ENCODE measurements around the gene SERPINB7. TPM values are rescaled to one million over a fixed set of nuclear protein-coding genes. Genes with fewer than 3 reads are reported as not detected.

Gene SERPINB7
- total RNA-seq, 1 experiment from 2014 or later = not detected

GRCh38 chr18:63795606-63796005, 20.4 kb downstream of the SERPINB7 start:
- Mint-ChIP-seq H3K27me3 (ENCODE audit: low read depth) (no peaks in the 10 kb centered on the region), H3K4me3 (no peak overlapping the region), H3K36me3 (ENCODE audit: insufficient read depth in 1 of 3, low read depth in 3 of 3) (no peaks in the 10 kb centered on the region), H3K27ac (no peak overlapping the region; a peak in 1 of 7 replicates), H3K4me1 (peaks cover 0 to 6% of the 10 kb centered on the region in 2 experiments; a peak in 1 of 4 replicates), H3K9me3 (no peaks in the 10 kb centered on the region)
- Histone ChIP-seq H2BK15ac (ENCODE audit: low read depth, low read length) (no peak overlapping the region), H3K79me1 (ENCODE audit: insufficient read depth, low read depth, low read length, poor library complexity, severe bottlenecking) (no peaks in the 10 kb centered on the region), H3K23ac (ENCODE audit: insufficient read length, low read depth, low read length) (no peak overlapping the region), H3K79me2 (ENCODE audit: insufficient read depth, low read length) (no peaks in the 10 kb centered on the region), H2BK120ac (ENCODE audit: low read depth, low read length, poor library complexity, severe bottlenecking) (no peak overlapping the region), H3K4me1 (ENCODE audit: insufficient read depth, low read length) (no peaks in the 10 kb centered on the region), H3K27me3 (ENCODE audit: insufficient read depth, low read length) (no peaks in the 10 kb centered on the region), H3K9me3 (ENCODE audit: control insufficient read depth, low read depth, low read length) (no peaks in the 10 kb centered on the region), H3T11ph (ENCODE audit: low read length) (no peak overlapping the region), H3K4ac (ENCODE audit: low read depth, low read length) (no peak overlapping the region), H3K9ac (ENCODE audit: extremely low read depth, insufficient read length, low read length) (no peak overlapping the region), H3K14ac (ENCODE audit: insufficient read depth, low read length) (no peak overlapping the region), H3K18ac (ENCODE audit: insufficient read length, low read depth, low read length) (no peak overlapping the region), H3K56ac (ENCODE audit: insufficient read length, low read depth, low read length) (no peak overlapping the region), H2BK12ac (ENCODE audit: insufficient read length, low read depth, low read length) (no peak overlapping the region), H2BK5ac (ENCODE audit: insufficient read length, low read length) (no peak overlapping the region), H2AK5ac (ENCODE audit: insufficient read length, low read length) (no peak overlapping the region), H2BK20ac (ENCODE audit: low read depth, low read length, poor library complexity, severe bottlenecking) (no peak overlapping the region), H4K8ac (replicated peaks; ENCODE audit: insufficient read length, low read depth, low read length) (no peak overlapping the region), H3K23me2 (ENCODE audit: insufficient read length, low read depth, low read length, poor library complexity, severe bottlenecking) (no peaks in the 10 kb centered on the region), H2AFZ (ENCODE audit: low read length) (no peak overlapping the region), H3K4me2 (ENCODE audit: insufficient read depth, insufficient read length, low read length) (no peak overlapping the region), H4K20me1 (ENCODE audit: control insufficient read depth, insufficient read depth, insufficient read length) (no peaks in the 10 kb centered on the region), H3K27ac (ENCODE audit: insufficient read length, low read depth, low read length) (no peak overlapping the region), H4K5ac (ENCODE audit: insufficient read length, low read depth, low read length) (no peak overlapping the region), H4K91ac (ENCODE audit: insufficient read length, low read depth, low read length) (no peak overlapping the region)
- no CpG with 5 or more reads among the region's 4 CpGs for WGBS (ENCODE audit: extremely low coverage, insufficient read length, low lambda C conversion rate)
- DNase-seq = no peak
- TF ChIP-seq, protein P1, sequence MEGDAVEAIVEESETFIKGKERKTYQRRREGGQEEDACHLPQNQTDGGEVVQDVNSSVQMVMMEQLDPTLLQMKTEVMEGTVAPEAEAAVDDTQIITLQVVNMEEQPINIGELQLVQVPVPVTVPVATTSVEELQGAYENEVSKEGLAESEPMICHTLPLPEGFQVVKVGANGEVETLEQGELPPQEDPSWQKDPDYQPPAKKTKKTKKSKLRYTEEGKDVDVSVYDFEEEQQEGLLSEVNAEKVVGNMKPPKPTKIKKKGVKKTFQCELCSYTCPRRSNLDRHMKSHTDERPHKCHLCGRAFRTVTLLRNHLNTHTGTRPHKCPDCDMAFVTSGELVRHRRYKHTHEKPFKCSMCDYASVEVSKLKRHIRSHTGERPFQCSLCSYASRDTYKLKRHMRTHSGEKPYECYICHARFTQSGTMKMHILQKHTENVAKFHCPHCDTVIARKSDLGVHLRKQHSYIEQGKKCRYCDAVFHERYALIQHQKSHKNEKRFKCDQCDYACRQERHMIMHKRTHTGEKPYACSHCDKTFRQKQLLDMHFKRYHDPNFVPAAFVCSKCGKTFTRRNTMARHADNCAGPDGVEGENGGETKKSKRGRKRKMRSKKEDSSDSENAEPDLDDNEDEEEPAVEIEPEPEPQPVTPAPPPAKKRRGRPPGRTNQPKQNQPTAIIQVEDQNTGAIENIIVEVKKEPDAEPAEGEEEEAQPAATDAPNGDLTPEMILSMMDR (conservative IDR thresholded peaks at IDR 0.05) = no peak

Data from H9 (cell line).